GM21737 (cell line): Measurements from ENCODE around the gene TRIM44.
"Not testable (repeated sequence)": the region's sequence is repeated elsewhere in the genome, so short reads cannot be mapped to it uniquely, and the experiment has no call there.

ENCODE experiments used
- ATAC-seq: cut with Tn5 transposase; IDR thresholded peaks from one replicate; pipeline ENCODE4 v1.9.1; 2021; ENCODE audit warnings: mild to moderate bottlenecking, moderate library complexity; ENCODE audit not compliant: unreplicated experiment

The TRIM44 gene

DNA sequence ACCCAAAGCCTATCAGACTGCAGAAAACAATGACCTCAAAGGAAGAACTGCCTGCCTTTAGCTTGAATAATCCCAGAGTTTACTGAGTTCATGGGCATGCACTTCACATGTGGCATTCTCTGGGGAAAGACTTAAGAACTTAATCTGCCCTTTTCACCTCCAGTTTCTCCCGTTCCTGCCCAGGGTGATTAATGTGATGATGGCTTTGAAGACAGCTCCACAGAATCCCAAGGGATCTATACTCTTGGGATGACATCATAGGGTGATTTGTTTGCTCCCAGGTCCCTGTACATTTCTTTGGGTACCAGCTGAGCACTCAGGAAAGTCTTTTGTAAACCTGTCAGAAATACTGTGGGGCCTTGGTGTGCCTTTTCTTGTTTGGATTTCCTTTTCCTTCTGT, 30.3 kb upstream of the TRIM44 start:
- no peak for ATAC-seq

DNA sequence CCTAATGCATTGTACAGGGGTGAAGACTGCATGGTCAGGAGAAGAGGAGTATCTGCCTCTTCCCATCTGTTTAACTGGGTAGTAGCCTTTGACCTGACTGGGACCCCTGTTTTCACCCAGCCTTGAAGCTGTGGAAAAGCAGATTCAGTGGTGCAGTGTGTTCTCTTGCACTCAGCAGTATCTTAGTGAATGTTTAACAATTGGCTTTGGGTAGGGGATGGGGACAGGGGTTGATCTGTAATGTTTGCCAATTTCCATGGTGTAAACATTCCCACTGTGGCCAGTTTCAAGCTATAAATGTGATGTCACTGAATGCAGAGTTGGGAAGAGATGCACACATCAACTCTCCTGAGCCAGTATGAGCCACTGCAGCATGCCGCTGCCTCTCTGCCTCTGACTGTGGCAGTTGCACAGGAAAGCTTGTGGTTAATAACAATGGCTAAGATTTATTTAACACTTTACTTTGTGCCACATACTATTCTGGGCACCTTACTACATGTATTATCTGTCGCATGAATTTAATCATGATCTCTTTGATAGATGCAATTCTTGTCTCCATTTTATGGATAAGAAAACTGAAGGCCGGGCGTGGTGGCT, 28.6 kb upstream of the TRIM44 start:
- no peak for ATAC-seq

DNA sequence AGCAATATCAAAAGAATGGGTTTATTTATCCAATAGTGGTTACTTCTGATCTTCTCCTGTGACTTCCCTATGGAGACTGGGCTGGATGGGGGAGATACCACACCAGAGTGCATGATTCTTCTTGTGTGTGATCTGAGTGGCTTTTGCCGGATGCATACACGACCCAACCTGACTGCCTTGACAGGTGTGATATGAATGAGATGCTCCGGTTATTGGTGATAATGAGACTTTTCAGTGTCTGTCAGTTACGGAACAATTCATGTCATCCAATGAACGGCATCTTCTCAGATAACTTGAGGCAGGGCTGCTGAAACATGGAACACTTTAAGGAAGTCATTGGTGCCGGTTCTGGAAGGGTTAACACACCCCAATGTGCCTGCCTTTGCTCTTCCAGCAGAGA, 26.6 kb upstream of the TRIM44 start:
- no peak for ATAC-seq

DNA sequence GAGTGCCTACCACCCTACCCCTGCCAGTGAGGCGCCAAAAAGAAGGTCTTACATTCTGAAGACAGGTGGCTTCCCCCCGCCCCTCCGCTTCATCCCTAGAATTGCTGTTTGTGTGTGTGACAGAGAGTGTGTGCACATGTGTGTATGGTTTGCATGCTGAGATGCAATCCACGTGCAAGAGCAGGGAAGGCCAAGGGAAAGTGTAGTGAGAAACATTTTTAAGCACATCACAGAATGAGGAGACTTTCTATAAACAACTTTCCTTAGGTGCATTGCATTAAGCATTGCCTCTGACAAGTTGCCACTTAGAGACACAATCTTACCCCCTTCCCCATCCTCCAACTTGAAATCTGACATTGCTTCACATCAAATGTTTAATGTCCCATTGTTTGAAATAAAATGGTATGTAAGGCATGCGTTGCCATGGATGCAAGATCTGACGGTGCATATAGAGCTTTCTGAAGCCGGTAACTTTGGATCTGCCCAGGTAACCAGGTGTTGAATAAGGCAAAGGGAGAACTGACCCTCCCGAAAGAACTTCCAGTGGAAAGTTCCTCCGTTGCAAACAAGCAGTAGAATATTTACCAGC, 22.9 kb upstream of the TRIM44 start:
- ATAC-seq, result no peak

DNA sequence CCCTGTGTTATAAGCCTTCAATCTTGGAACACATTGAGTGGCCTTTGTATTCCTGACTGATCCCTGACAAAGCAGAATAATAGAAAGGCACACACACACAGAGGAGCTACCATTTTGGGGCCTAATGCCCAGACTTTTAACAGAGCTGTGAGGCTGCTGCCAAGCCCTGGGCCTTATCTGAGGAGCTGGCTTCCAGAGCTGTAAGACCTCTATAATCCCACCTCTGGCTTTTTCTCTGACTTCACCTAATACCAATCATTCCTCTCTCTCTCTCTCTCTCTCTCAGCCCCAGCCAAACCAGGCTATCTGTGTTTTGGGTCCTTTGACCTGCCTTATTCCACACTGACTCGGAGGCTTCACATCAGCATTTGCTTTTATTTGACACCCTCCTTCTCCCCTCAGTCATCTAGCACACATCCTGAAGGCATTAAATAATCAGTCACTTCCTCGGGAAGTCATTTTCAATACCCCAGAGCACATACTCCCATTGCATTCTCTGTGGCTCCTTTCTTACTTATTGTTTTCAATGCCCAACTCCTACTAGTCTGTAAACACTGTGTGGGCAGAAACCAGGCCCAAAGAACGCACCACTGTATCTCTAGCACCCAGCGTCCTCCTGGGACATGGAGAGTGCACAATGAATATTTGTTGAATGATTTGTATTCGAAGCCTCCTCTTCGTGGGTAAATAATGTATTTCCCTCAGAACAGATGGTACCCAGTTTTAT, 21.2 kb upstream of the TRIM44 start:
- no peak for ATAC-seq

DNA sequence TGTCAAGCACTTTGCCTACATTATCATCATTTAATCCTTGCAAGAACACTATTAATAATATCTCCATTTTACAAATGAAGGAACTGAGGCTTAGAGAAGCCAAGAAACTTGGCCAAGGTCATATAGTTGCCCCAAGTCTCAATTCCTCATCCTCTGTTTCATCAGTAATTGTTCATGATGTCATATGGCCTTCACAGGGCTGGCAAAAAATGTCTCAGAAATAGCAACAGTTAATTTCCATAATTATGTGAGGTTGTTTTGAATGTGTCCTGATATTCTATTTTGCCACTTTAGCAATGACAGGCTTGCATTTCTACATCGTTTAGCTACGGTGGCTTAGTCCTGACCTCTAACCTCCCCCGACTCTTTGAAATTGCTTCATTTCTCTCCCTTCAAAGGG, 20.6 kb upstream of the TRIM44 start:
- no peak for ATAC-seq

DNA sequence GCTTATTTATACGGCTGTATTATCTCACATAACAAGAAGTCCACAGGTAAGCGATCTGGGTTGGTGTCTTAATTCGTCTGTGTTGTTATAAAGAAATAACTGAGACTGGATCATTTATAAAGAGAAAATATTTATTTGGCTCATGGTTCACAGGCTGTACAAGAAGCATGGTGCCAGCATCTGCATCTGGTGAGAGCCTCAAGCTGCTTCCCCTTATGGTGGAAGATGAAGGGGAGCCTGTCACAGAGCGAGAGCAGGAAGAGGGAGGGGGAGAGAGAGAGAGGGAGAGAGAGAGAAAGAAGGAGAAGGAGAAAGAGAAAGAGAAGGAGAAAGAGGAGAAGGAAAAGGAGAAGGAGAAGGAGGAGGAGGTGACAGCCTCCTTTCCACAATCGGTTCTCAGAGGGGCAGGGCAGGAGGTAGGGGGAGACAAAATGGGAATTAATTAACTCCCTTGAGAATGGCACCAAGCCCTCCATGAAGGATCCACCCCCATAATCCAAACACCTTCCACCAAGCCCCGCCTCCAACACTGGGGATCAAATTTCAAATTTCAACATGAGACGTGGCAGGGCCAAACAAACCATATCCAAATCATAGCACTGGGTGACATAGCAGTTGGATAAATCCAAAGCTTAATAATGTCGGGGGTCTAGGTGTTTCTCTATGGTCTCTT, 15.0 kb upstream of the TRIM44 start:
- no peak for ATAC-seq

DNA sequence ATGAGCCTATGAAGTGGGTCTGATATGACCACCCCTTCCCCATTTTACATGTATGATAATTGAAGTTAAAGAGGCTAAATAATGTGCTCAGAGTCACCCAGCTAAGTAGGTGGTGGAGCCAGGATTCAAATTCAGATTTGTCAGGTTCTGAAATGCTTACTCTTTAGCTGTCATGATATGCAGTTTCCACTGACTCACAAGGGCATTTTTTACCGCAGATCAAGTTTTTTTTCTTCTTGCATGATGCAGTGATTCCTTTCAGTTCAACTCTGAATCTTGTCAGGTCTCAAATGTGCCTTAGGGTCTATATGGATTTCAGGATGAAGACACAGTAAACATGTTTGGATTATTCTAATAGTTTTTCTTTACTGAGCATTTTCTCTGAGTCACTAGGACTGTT, 12.6 kb upstream of the TRIM44 start:
- ATAC-seq, result no peak

DNA sequence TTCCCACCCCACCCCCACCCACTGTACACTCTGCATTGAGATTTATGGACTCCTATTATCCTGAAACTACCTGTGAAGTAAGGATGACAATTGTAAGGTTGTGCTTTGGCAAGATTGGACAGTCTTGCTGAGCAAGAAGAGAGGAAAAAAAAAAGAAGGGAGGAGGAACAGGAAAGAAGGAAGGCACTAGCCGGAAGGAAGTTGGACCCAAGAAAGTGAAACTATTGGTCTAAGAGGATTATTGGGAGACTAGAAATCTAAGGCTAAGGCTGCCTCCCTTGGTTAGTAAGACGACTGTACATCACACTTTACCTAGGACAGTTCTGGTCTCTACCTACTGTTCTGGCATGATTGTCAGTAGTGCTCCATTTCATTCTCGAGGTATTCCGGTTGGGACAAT, 12.1 kb upstream of the TRIM44 start:
- no peak for ATAC-seq

DNA sequence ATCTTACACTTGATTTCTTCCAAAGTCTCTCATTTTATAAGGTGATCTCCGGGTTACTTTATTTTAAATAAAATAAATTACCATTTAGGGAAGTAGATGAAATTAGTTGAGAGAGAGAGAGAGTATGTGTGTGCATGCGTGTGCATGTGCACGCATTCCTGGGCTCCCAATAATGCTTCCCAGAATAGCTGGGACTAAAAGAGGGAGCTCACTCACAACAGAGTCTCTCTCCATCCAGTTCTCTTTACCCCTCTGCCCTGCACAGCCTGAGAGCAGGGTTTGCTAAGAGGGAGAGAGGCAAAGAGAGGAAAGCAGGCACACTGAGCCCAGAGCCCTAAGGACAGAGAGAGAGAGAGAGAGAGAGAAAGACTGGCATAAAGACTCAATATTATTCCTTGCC, 11.3 kb upstream of the TRIM44 start:
- ATAC-seq, result no peak

DNA sequence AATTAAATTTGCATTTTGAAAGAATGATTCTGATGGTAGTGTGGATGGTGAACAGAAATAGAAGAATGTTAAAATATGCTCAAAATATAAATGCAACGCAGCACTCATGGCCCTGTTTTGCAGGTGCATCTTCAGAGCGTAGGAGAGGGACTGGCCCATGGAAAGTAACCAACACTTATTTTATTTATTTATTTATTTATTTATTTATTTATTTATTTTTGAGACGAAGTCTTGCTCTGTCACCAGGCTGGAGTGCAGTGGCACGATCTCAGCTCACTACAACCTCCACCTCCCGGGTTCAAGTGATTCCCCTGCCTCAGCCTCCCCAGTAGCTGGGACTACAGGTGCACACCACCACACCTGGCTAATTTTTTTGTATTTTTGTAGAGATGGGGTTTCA, 9.8 kb upstream of the TRIM44 start:
- not testable (repeated sequence) for ATAC-seq

DNA sequence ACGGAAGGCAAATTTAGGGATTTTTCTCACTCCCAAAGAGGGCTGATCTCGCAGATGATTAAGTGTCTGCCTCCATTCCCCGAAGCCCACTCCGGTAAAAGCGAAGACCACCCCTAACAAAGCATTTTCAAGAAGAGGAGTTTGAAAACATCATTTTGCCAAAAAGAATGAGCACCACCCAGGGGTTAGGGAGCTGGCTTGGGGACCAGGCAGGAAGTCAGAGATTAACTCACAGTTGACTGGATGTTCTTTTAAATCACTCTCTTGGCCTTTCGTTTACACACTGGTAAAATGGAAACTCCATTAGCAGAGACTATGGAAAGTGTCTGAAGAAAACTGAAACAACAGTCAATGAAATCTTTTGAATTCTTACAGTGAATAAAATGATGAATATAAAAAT, 7.9 kb upstream of the TRIM44 start:
- ATAC-seq, result no peak

DNA sequence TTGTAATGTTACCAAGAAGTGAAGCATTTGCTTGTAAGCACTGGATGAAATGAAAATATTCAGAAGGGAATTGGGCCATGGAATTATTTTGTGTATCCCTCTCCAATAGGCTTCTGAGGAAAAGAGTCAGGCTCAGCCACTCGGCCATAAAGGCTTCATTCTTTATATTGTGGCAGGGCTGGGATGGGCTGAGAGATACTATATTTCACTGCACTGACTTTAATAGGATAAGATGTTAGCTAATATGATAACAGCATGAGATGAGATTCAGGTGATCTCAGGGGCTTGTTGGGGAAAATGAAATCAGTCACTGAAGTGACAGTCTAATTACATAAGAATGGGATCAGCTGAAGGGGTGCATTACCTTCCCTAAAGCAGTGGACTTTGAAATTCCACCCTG, 7.3 kb upstream of the TRIM44 start:
- no peak for ATAC-seq

DNA sequence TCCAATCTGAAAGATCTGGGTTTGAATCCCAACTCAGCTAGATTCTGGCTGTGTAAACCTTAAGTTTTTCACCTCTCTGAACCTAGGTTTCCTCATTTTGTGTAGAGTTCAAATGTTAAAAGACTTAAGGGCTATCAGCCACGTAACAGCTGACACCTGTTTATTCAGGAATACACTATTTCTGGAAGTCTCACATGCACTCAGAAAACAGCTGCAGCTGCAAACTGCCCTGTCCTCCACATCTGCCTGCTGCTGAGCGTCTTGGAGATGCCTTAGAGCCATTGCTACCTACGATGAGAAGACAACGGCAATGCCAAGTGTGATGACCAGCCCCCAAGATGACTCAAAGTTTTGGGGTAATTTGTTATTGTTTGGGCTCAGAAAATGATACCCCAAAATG, 6.7 kb upstream of the TRIM44 start:
- ATAC-seq, result no peak

DNA sequence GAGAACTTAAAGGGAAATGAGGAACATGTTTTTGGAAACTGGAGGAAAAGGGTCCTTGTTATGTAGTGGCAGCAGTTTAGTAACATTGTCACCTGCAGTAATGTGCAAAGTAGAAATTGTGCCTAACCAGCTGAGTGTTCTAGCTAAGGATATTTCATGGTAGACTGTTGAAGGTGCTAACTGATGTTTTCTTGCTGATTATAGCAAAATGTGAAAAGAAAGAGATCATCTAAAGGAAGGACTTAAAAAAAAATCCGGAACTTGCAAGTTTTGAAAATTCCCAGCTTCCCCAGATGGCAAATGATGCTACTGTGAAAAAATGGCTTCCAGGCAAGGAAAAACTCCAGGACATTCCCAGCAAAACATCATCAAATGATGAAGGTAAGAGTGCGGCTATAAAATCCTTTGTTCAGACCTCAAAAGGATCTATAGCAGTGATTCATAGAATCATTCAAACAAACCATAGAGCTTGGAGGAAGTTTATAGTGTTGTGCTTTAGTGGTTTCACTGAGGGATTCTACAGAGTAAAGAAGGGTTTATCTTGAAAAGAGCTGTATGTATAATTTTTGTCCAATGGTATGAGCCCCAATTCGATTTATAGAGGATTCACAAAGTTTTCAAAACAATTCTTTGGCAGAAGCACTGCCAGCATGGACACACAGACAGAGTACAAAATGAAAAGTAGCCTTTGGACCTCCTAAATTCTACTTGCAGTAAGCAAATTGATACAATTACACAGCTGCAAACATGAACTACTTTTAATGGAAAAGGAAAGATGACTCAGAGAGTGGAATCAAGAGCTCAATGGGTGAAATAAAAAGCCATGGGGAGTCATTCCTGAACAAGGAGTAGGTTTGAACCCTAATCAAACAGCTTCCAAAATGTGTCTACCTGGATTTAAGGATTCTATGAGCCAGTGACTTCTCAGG, 4.3 kb upstream of the TRIM44 start:
- no peak for ATAC-seq

DNA sequence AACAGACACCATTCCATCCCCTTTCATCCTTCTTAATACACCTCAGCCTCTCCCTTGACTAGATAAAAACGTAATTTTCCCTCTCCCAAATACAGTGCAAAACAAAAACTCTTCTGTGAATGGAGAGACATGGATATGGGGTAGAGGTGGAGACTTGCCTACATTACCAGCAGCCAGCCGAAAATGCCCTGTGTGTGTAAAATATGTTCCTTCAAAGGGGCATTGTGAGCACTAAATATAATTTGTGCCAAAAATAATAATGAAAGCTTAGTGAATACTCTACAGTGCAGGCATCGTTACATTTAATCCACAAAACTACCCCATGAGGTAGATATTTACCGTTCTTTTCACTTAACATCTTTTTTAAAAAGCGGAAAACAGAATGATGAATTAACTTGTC, 1.0 kb upstream of the TRIM44 start:
- no peak for ATAC-seq

DNA sequence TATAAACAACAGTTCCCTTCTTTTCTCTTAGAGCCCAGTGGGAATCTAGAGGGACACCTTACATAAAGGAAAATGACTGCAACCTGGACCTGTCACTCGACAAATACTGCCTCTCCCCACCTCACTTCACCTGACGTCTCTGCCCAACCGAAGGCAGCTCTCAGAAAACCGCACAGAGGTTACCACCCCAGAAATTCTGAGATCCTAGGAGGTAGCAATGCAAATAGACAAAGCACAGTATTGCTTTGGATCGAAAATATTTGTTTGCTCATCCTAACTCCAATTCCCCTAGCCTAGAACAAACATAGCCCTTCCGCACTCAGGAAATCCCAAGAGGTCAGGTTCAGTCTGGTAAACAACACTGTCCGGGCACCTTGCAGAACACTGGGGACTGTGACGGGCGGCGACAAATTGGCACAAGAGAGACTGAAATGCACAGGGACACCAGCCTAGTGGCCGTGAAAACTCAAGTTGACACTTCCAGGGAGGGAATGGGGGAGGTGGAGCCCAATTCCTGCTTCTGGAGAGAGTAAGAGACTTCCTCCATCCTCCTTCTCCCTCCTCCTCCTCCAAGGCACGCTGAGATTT, 420 bp upstream of the TRIM44 start:
- ATAC-seq, result peak; percentile 38

DNA sequence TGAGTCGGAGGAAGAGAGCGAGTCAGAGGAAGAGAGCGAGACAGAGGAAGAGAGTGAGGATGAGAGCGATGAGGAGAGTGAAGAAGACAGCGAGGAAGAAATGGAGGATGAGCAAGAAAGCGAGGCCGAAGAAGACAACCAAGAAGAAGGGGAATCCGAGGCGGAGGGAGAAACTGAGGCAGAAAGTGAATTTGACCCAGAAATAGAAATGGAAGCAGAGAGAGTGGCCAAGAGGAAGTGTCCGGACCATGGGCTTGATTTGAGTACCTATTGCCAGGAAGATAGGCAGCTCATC, 780 bp downstream of the TRIM44 start:
- no peak for ATAC-seq

DNA sequence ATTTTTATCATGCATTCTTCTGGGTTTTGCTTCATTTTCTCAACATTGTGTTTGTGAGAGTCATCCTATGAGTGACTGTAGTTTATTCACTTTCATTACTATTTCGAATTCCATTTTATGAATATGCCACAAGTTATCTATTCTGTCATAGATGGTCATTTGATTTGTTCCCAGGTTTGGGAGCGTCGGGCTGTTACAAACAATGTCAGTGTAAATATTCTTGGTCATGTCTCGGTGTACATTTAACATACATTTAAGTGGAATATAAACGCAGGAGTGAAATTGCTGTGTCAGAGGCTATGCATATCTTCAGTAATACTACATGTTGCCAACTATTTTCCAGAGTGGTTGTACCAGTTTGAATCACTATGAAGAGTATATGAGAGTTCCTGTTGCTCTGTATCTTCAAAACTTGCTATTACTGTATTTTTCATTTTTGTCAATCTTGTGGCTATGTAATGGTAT, 2.4 kb downstream of the TRIM44 start:
- ATAC-seq, result no peak

DNA sequence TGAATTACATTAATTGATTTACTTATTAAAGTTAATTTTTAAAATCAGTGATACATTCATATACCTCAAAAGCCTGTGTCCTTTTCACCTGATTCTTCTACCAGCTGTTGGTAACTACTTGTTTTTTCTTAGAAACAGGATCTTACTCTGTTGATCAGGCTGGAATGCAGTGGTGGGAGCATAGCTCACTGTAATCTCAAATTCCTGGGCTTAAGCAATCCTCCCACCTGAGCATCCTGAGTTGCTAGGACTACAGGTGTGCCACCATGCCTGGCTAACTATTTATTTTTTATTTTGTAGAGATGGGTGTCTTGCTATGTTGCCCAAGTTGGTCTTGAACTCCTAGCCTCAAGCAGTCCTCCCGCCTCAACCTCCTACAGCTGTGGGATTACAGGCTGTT, 4.7 kb downstream of the TRIM44 start:
- no peak for ATAC-seq

DNA sequence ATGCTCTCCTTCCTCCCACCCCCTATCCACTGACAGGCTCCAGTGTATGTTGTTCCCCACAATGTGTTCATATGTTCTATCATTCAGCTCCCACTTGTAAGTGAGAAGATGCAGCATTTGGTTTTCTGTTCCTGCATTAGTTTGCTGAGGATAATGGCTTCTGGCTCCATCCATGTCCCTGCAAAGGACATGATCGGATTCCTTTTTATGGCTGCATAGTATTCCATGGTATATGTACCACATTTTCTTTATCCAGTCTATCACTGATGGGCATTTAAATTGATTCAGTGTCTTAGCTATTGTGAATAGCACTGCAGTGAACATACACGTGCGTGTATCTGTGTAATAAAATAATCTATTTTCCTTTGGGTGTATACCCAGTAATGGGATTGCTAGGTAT, 5.8 kb downstream of the TRIM44 start:
- not testable (repeated sequence) for ATAC-seq
